Transverse colon (tissue), 4 donors: ENCODE data around the gene ST6GALNAC5. TPM values are rescaled to one million over a fixed set of nuclear protein-coding genes. Genes with fewer than 3 reads are reported as not detected.
"Not testable (repeated sequence)": the region's sequence is repeated elsewhere in the genome, so short reads cannot be mapped to it uniquely, and the experiment has no call there.

Experiments
- DNase-seq: peaks from one replicate; pipeline ENCODE4 v3.0.0-alpha.2; 2019
- H3K27ac ChIP-seq, 4 donors: fragments of 200-600 bp; sonication (generic); 2 replicates each; pipeline ENCODE4 v1.5.1; 2016 to 2018; ENCODE audit warnings: inconsistent platforms in 4 of 4
- H3K27me3 ChIP-seq: fragments of 200-600 bp; sonication (generic); 2 replicates; pipeline ENCODE4 v1.5.1; 2017; ENCODE audit warnings: inconsistent platforms
- H3K36me3 ChIP-seq, 4 donors: fragments of 200-600 bp; sonication (generic); 2 replicates each; pipeline ENCODE4 v1.5.1; 2017 to 2019; ENCODE audit warnings: inconsistent platforms in 4 of 4
- H3K4me1 ChIP-seq, 4 donors: fragments of 200-600 bp; sonication (generic); 2 replicates each; pipeline ENCODE4 v1.5.1; 2017 to 2020; ENCODE audit warnings: inconsistent platforms in 4 of 4
- H3K4me3 ChIP-seq, 4 donors: fragments of 200-600 bp; sonication (generic); 1 replicate in 1 of 4; 2 replicates in 3 of 4; pipeline versions ENCODE4 v1.5.1 to v1.6.1; 2017 to 2019; ENCODE audit warnings: inconsistent platforms in 4 of 4
- H3K9me3 ChIP-seq, 2 donors: fragments of 200-600 bp; sonication (generic); 2 replicates each; pipeline ENCODE4 v1.5.1; 2017 to 2019; ENCODE audit warnings: inconsistent platforms in 2 of 2
- CTCF ChIP-seq, 5 experiments: fragments of 200-600 bp in 3 of 5; fragments of 450-650 bp in 2 of 5; sonication (generic) in 3 of 5; IDR thresholded peaks; 1 replicate in 2 of 5; 2 replicates in 3 of 5; pipeline ENCODE4 v1.5.1; 2016 to 2017; ENCODE audit warnings: antibody characterized with exemption in 5 of 5, inconsistent platforms in 3 of 5, mild to moderate bottlenecking in 2 of 5, moderate library complexity in 1 of 5
- EP300 ChIP-seq: sonication (generic); formaldehyde crosslinking; IDR thresholded peaks from one replicate; pipeline ENCODE4 v1.6.1; 2017; ENCODE audit warnings: antibody characterized with exemption, low read depth
- POLR2A ChIP-seq: fragments of 450-650 bp; IDR thresholded peaks from one replicate; pipeline ENCODE4 v1.6.1; 2016; ENCODE audit warnings: antibody characterized with exemption, mild to moderate bottlenecking, moderate library complexity
- POLR2AphosphoS5 ChIP-seq, 3 donors: sonication (generic); formaldehyde crosslinking; IDR thresholded peaks; one replicate each; pipeline ENCODE4 v1.6.1; 2016; ENCODE audit warnings: antibody characterized with exemption in 3 of 3
- WGBS, 2 donors: methylation state at CpG; one replicate each; pipeline ENCODE4 v1.1.5; 2018; ENCODE audit warnings: low coverage in 1 of 2; 5-methylcytosine and 5-hydroxymethylcytosine counted together
- in situ Hi-C, 4 donors: fragments of 200-750 bp; cut with MboI; loops; one replicate each; pipeline versions ENCODE4 v1.15.0 to v1.15.1; 2017; ENCODE audit warnings: low sequenced_read_pairs in 3 of 4, low pct_ligation_motif_present in 1 of 4, low pct_unique_long_range_greater_than_20kb in 1 of 4
- intact Hi-C: fragments of 100-400 bp; cut with DNase I; formaldehyde crosslinking; loops from one replicate; pipeline ENCODE4 v1.15.1; 2023; ENCODE audit warnings: low total_unique reads
- total RNA-seq, 4 donors: library from RNA; depleted of rRNA; stranded (reverse); fragments of >200 nt; gene quantifications; one replicate each; pipeline ENCODE4 v1.1.0, GENCODE V29; 2016

The ST6GALNAC5 gene
- total RNA-seq, 4 donors from 2014 or later: 0.80 to 12.3 (median 1.9) TPM

- intact Hi-C loops (no loop called here), in situ Hi-C loops (no loop called here)
- H3K27ac ChIP-seq: no peak overlapping the region
- TF ChIP-seq CTCF (IDR thresholded peaks at IDR 0.05): no peak
- TF ChIP-seq POLR2A: no peak
- TF ChIP-seq EP300: no peak
- TF ChIP-seq POLR2AphosphoS5 (IDR thresholded peaks at IDR 0.05): no peak
- no peaks in the 10 kb centered on the region for H3K27me3 ChIP-seq
- no peaks in the 10 kb centered on the region for H3K9me3 ChIP-seq
- DNase-seq: no peak
- H3K4me3 ChIP-seq: no peak overlapping the region
- H3K36me3 ChIP-seq: no peaks in the 10 kb centered on the region
- H3K4me1 ChIP-seq: no peaks in the 10 kb centered on the region
- 93% methylated on average over 8 of the region's 8 CpGs; no CpG with 5 or more reads in 1 of the 2 donors for whole genome bisulfite sequencing, 2 donors
Observed at GRCh38 chr1:76876655-76877395, 9.5 kb downstream of the ST6GALNAC5 start.

DNA sequence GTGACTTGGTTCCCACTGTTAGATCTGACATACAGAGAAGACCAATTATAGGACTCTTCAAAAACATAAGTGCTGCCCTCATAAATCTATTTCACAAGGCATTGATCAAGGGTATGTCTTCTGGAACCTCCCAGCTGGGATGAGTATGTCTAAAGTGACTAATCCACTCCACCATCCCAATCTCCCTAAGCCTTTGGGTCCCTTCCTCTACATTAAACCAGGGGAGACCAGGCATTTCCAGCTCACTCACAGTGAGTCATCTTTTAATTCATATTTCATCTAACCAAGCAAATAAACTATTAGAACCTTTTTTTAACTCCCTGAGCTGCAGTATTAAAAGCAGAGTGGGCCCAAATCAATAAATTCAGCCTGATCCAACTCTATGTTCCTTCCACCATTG lies 11.7 kb downstream of the ST6GALNAC5 start:
- H3K4me1 ChIP-seq, H3K36me3 ChIP-seq, DNase-seq, in situ Hi-C loops, intact Hi-C loops, H3K4me3 ChIP-seq, H3K9me3 ChIP-seq, H3K27ac ChIP-seq, H3K27me3 ChIP-seq: not testable (repeated sequence)

DNA sequence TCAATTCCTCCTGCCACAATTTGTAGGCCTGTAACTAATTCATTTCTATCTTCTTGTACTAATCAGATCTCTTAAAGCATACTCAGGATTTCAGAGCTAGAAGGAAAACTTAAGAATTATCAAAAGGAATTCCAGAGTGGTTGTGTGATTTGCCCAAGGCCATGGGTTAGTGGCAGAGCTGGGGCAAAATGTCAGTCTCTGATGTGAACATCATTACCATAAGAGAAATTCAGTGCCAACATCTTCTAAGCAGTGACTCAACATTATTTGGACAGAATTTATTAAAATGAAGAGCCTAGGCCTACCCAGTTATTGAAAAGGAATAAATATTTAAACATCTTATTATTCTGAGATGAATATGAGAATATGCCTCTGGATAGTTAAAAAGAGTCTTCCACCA lies 14.5 kb downstream of the ST6GALNAC5 start:
- no peaks in the 10 kb centered on the region for H3K9me3 ChIP-seq
- H3K36me3 ChIP-seq: no peaks in the 10 kb centered on the region
- in situ Hi-C loops (no loop called here), intact Hi-C loops (no loop called here)
- DNase-seq: no peak
- H3K27ac ChIP-seq: no peak overlapping the region
- no peaks in the 10 kb centered on the region for H3K27me3 ChIP-seq
- no peak overlapping the region for H3K4me3 ChIP-seq
- no peak for TF ChIP-seq POLR2A
- no peak for TF ChIP-seq CTCF (IDR thresholded peaks at IDR 0.05)
- TF ChIP-seq POLR2AphosphoS5 (IDR thresholded peaks at IDR 0.05): no peak
- TF ChIP-seq EP300: no peak
- H3K4me1 ChIP-seq: no peaks in the 10 kb centered on the region

- DNase-seq: no peak
- H3K36me3 ChIP-seq: no peaks in the 10 kb centered on the region
- in situ Hi-C loops (no loop called here), intact Hi-C loops (no loop called here)
- H3K27ac ChIP-seq: peak overlapping the region in 2 of 4 donors; percentile 7 to 30
- no peak for TF ChIP-seq EP300
- TF ChIP-seq POLR2AphosphoS5 (IDR thresholded peaks at IDR 0.05): no peak
- no peak for TF ChIP-seq POLR2A
- no peak for TF ChIP-seq CTCF (IDR thresholded peaks at IDR 0.05)
- WGBS, 2 donors: 32 to 50% methylated on average over 4 of the region's 4 CpGs
- no peak overlapping the region for H3K4me3 ChIP-seq
- no peaks in the 10 kb centered on the region for H3K9me3 ChIP-seq
- H3K4me1 ChIP-seq: peaks cover 0 to 6% (median 0%) of the 10 kb centered on the region in 4 donors
- H3K27me3 ChIP-seq: no peaks in the 10 kb centered on the region
Observed at GRCh38 chr1:76891931-76892622, 24.8 kb downstream of the ST6GALNAC5 start.
